SK-N-SH treated with all-trans-retinoic acid at 6 μM for 48 hours (cell line): ENCODE measurements around the gene SUSD6.

Experiments
- ARNTL ChIP-seq: fragments of 450-650 bp; formaldehyde crosslinking; IDR thresholded peaks from 2 replicates; pipeline ENCODE4 v1.5.0; 2020; ENCODE audit warnings: low read depth, mild to moderate bottlenecking, moderate library complexity, borderline replicate concordance
- CREB5 ChIP-seq: fragments of 250-450 bp; sonication (Bioruptor Pico); IDR thresholded peaks from 2 replicates; pipeline ENCODE4 v1.5.1; 2020; ENCODE audit warnings: low read depth, mild to moderate bottlenecking, moderate library complexity
- CSDC2 ChIP-seq: fragments of 250-450 bp; sonication (Bioruptor Pico); IDR thresholded peaks from 2 replicates; pipeline ENCODE4 v1.5.0; 2020; ENCODE audit warnings: mild to moderate bottlenecking, moderate library complexity
- ESRRG ChIP-seq: fragments of 250-450 bp; sonication (Bioruptor Pico); IDR thresholded peaks from 2 replicates; pipeline ENCODE4 v1.6.1; 2021; ENCODE audit warnings: mild to moderate bottlenecking
- PATZ1 ChIP-seq: fragments of 250-450 bp; sonication (Bioruptor Pico); IDR thresholded peaks from 2 replicates; pipeline ENCODE4 v1.8.0; 2020; ENCODE audit warnings: mild to moderate bottlenecking, moderate library complexity, borderline replicate concordance
- POU6F1 ChIP-seq: fragments of 250-450 bp; sonication (Bioruptor Pico); IDR thresholded peaks from 2 replicates; pipeline ENCODE4 v1.8.0; 2021; ENCODE audit warnings: low read depth, mild to moderate bottlenecking, moderate library complexity, borderline replicate concordance
- SNAI2 ChIP-seq: fragments of 250-450 bp; sonication (Bioruptor Pico); IDR thresholded peaks from 2 replicates; pipeline ENCODE4 v1.5.0; 2020; ENCODE audit warnings: mild to moderate bottlenecking, moderate library complexity
- ZFP30 ChIP-seq: fragments of 450-650 bp; formaldehyde crosslinking; IDR thresholded peaks from 2 replicates; pipeline ENCODE4 v1.5.0; 2022; ENCODE audit warnings: mild to moderate bottlenecking, moderate library complexity
- ZNF565 ChIP-seq: fragments of 450-650 bp; formaldehyde crosslinking; conservative IDR thresholded peaks from 2 replicates; pipeline ENCODE4 v1.5.0; 2020; ENCODE audit warnings: low read depth, mild to moderate bottlenecking, moderate library complexity
- ZNF70 ChIP-seq: fragments of 450-650 bp; formaldehyde crosslinking; IDR thresholded peaks from 2 replicates; pipeline ENCODE4 v1.5.0; 2020; ENCODE audit warnings: mild to moderate bottlenecking, moderate library complexity

GRCh38 chr14:69672356-69672755 lies 61.0 kb downstream of the SUSD6 start:
- TF ChIP-seq CSDC2 (CRISPR knock-in tag), result no peak
- no peak for TF ChIP-seq PATZ1 (CRISPR knock-in tag)
- no peak for TF ChIP-seq CREB5
- no peak for TF ChIP-seq ESRRG
- no peak for TF ChIP-seq SNAI2 (CRISPR knock-in tag)
- no peak for TF ChIP-seq POU6F1 (CRISPR knock-in tag)
- no peak for TF ChIP-seq ZNF70 (CRISPR knock-in tag)
- TF ChIP-seq ARNTL (CRISPR knock-in tag), result no peak
- no peak for TF ChIP-seq ZNF565 (CRISPR knock-in tag)
- TF ChIP-seq ZFP30 (CRISPR knock-in tag), result no peak
